MG63 (cell line): ENCODE results near the gene ANKRD13C. TPM values are rescaled to one million over a fixed set of nuclear protein-coding genes. Genes with fewer than 3 reads are reported as not detected.
"Not testable (repeated sequence)": the region's sequence is repeated elsewhere in the genome, so short reads cannot be mapped to it uniquely, and the experiment has no call there.

Experiments used
- DNase-seq: peaks from one replicate; pipeline ENCODE4 v3.0.0-alpha.2; 2020
- H3K27me3 ChIP-seq: fragments of 250-450 bp; sonication (Bioruptor Pico); 2 replicates; pipeline ENCODE4 v1.5.1; 2020; ENCODE audit warnings: mild to moderate bottlenecking, moderate library complexity
- H3K36me3 ChIP-seq: fragments of 250-450 bp; sonication (Bioruptor Pico); 2 replicates; pipeline ENCODE4 v1.5.1; 2020; ENCODE audit warnings: mild to moderate bottlenecking, moderate library complexity
- H3K4me3 ChIP-seq: fragments of 250-450 bp; sonication (Bioruptor Pico); 2 replicates; pipeline ENCODE4 v1.5.1; 2020; ENCODE audit warnings: mild to moderate bottlenecking, moderate library complexity
- H3K9me3 ChIP-seq: fragments of 250-450 bp; sonication (Bioruptor Pico); 2 replicates; pipeline ENCODE4 v1.5.1; 2020; ENCODE audit warnings: mild to moderate bottlenecking, moderate library complexity
- total RNA-seq: library from RNA; depleted of rRNA; stranded (reverse); fragments of >200 nt; shearing (Covaris generic); gene quantifications from 2 replicates; pipeline ENCODE4 v1.2.3, GENCODE V29; 2014; ENCODE audit warnings: low replicate concordance

Gene ANKRD13C
- total RNA-seq, 1 experiment from 2014 or later, result 19.1 TPM

- not testable (repeated sequence) for DNase-seq, H3K9me3 ChIP-seq, H3K36me3 ChIP-seq, H3K27me3 ChIP-seq, H3K4me3 ChIP-seq
Measured at GRCh38 chr1:70367397-70367796, 12.9 kb upstream of the ANKRD13C start.

- H3K9me3 ChIP-seq, H3K36me3 ChIP-seq, H3K27me3 ChIP-seq, H3K4me3 ChIP-seq, DNase-seq: not testable (repeated sequence)
Measured at GRCh38 chr1:70366997-70367396, 12.5 kb upstream of the ANKRD13C start.

DNA sequence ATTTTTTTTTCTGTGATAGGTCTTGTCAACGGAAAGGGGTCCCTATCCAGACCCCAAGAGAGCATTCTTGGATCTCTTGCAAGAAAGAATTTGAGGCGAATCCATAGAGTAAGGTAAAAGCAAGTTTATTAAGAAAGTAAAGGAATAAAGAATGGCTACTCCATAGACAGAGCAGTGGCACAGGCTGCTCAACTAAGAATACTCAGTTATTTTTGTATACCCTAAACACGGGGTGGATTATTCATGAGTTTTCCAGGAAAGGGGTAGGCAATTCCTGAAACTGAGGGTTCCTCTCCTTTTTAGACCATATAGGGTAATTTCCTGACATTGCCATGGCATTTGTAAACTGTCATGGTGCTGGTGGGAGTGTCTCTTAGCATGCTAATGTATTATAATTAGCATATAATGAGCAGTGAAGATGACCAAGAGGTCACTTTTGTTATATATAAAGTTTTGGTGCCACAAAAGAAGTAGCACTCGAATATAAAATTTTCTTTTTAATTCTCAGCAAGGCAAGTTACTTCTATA, 12.0 kb upstream of the ANKRD13C start:
- DNase-seq, H3K9me3 ChIP-seq, H3K27me3 ChIP-seq, H3K4me3 ChIP-seq, H3K36me3 ChIP-seq: not testable (repeated sequence)

DNA sequence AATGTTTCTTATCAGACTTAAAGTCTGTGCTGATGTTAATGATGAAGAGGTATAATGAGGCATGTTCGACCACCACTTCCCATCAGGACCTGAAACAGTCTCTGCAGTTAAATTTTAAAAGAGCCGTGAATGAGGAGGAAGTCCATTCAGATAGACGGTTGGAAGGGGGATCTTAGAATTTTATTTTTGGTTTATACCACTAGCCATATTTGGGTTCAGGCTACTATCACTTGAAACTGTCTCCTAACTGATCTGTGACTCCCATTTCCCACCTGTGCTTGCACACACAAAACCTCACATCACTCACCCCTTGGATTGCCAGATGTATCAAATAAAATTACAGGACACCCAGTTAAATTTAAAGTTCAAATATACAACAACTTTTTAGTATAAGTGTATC, 9.9 kb upstream of the ANKRD13C start:
- no peaks in the 10 kb centered on the region for H3K9me3 ChIP-seq
- no peaks in the 10 kb centered on the region for H3K27me3 ChIP-seq
- H3K4me3 ChIP-seq, result no peak overlapping the region
- no peak for DNase-seq
- H3K36me3 ChIP-seq, result no peaks in the 10 kb centered on the region

DNA sequence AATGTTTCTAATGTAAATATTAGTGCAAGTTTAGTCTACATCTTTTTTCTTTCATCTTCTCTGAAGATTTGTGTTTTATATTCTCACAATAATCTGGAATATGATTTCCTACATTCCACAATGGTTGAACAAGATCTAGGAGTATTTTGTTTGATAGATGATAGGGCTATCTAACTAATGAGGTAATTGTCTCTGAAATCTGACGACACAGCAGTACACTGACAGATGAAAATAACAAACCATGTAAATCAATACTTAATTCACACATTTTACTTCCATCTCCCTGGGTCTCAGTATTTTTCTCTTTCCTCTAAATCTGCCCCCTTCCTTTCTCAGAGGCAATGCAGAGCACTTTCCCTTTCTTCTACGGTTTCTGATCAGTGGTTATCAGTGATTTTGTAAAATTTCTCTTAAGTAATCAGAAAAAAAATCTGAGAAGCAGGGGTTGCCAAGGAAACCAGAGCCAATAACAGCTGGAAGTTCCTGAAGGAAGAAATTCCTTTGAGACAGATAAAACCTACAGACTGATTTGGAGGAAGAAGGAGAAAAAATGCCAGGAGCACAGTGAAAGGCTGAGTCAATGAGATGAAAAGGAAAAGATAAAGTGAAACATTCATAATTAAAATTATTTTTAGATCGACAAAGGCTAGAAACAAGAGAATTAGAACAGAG, 7.3 kb upstream of the ANKRD13C start:
- no peak for DNase-seq
- H3K27me3 ChIP-seq, result no peaks in the 10 kb centered on the region
- H3K36me3 ChIP-seq, result no peaks in the 10 kb centered on the region
- no peaks in the 10 kb centered on the region for H3K9me3 ChIP-seq
- H3K4me3 ChIP-seq, result no peak overlapping the region

DNA sequence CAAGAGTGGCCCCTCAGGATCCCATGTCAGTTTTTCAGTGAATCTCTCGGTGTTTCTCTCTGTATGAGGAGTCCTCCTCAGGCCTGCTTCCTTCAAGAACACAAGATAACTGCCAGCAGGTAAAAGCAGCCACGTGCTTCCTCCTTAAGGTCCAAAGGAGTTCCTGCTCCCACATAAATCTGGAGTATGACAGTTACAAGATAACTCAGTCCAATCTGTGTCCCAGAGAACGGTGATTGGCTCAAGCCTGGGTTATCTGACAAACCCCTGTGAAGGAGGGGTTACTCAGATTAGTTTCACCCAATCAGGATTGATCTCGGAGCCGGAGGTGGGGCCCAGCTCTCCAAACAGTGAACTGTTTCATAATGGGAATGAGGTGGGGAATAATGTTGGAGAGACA, 5.8 kb upstream of the ANKRD13C start:
- H3K9me3 ChIP-seq, result no peaks in the 10 kb centered on the region
- DNase-seq, result no peak

GRCh38 chr1:70358921-70359564, 4.5 kb upstream of the ANKRD13C start:
- DNase-seq, result no peak
- Histone ChIP-seq H3K27me3 (no peaks in the 10 kb centered on the region), H3K4me3 (no peak overlapping the region), H3K36me3 (peaks cover under 1% of the 10 kb centered on the region; the same call in 1 of the 2 replicates), H3K9me3 (no peaks in the 10 kb centered on the region)

More for the DNA sequence above, 5.8 kb upstream of the ANKRD13C start:
- Histone ChIP-seq H3K4me3 (no peak overlapping the region), H3K36me3 (no peaks in the 10 kb centered on the region), H3K27me3 (no peaks in the 10 kb centered on the region)

- Histone ChIP-seq H3K9me3 (no peaks in the 10 kb centered on the region), H3K36me3 (peaks cover 13% of the 10 kb centered on the region), H3K4me3 (no peak overlapping the region), H3K27me3 (no peaks in the 10 kb centered on the region)
- no peak for DNase-seq
Measured at GRCh38 chr1:70355920-70356319, 1.4 kb upstream of the ANKRD13C start.

DNA sequence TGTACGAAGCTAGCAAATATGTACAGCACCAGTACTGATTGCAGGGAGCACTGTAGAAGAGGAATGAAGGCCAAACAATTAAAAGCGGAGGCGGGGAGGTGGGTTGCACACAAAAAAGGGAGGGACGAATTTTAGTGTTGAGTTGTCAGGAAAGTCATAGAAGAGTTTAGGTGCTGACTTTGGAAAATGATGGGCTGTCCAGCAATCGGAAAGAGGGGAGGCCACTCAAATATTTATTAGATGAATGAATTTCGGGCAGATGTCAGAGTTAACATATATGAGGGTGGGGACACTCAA, 537 bp upstream of the ANKRD13C start:
- no peaks in the 10 kb centered on the region for H3K27me3 ChIP-seq

DNA sequence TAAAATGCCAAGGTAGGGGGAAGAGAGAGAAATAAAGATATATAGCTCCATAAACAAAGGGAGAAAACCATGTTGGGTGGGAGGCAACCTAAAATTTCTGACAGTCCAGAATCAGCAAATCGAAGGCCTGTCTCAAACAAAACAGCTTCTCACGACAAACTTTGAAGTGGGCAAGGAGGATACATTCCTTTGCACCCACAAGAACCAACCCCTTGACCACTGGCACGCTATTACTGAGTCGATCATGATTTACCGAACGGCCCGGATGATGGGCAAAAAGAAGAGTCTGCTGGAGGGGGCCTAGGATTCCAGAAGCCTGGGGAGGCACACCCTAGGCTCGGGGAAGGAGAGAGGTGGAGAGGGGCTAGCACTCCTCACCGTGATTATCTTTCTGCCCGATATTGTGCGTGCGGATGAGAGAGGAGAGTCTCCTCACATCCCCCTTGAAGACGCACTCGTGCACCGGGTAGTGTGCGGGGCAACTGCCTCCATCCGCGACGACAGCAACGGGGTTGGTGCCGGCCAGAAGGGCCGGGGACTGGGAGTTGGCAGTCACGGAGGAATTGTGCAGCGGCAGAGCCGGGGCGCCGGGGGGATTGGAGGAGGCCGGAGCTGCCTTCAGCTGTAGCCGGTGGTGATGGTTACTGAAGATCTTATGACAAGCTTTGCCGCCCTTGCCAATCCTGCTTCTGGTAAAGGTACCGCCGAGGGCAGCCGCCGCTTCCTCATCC, 756 bp downstream of the ANKRD13C start:
- Histone ChIP-seq H3K36me3 (peaks cover 19% of the 10 kb centered on the region), H3K27me3 (no peaks in the 10 kb centered on the region), H3K4me3 (peak overlapping the region; percentile 95), H3K9me3 (no peaks in the 10 kb centered on the region)
- DNase-seq, result peak; percentile 57

More for the DNA sequence above, 537 bp upstream of the ANKRD13C start:
- no peak for DNase-seq
- peaks cover 19% of the 10 kb centered on the region for H3K36me3 ChIP-seq
- H3K4me3 ChIP-seq, result peak overlapping the region; percentile 95
- no peaks in the 10 kb centered on the region for H3K9me3 ChIP-seq

- H3K4me3 ChIP-seq, result peak overlapping the region; percentile 95
- peaks cover 19% of the 10 kb centered on the region for H3K36me3 ChIP-seq
- H3K9me3 ChIP-seq, result no peaks in the 10 kb centered on the region
- DNase-seq, result no peak
- no peaks in the 10 kb centered on the region for H3K27me3 ChIP-seq
Measured at GRCh38 chr1:70353044-70353443, 1.5 kb downstream of the ANKRD13C start.

DNA sequence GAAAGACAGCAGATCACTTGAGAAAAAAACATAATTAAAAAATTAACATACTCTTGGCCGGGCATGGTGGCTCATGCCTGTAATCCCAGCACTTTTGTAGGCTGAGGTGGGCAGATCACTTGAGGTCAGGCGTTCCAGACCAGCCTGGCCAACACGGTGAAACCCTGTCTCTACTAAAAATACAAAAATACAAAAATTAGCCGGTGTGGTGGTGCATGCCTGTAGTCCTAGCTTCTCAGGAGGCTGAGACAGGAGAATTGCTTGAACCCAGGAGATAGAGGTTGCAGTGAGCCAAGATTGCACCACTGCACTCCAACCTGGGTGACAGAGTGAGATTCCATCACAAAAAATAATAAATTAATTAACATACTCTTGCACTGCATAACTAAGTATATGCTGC, 4.7 kb downstream of the ANKRD13C start:
- not testable (repeated sequence) for DNase-seq, H3K27me3 ChIP-seq, H3K4me3 ChIP-seq, H3K9me3 ChIP-seq
- peaks cover 24% of the 10 kb centered on the region for H3K36me3 ChIP-seq

GRCh38 chr1:70348399-70349165, 5.9 kb downstream of the ANKRD13C start:
- Histone ChIP-seq H3K27me3 (no peaks in the 10 kb centered on the region), H3K36me3 (peaks cover 21% of the 10 kb centered on the region), H3K4me3 (no peak overlapping the region), H3K9me3 (no peaks in the 10 kb centered on the region)
- DNase-seq, result no peak

GRCh38 chr1:70339644-70340043, 14.9 kb downstream of the ANKRD13C start:
- H3K36me3 ChIP-seq, H3K27me3 ChIP-seq, DNase-seq, H3K4me3 ChIP-seq, H3K9me3 ChIP-seq: not testable (repeated sequence)

- Histone ChIP-seq H3K36me3 (peaks cover 12% of the 10 kb centered on the region), H3K9me3 (no peaks in the 10 kb centered on the region), H3K27me3 (no peaks in the 10 kb centered on the region), H3K4me3 (no peak overlapping the region)
- DNase-seq, result no peak
Measured at GRCh38 chr1:70336050-70336449, 18.5 kb downstream of the ANKRD13C start.

- DNase-seq, result no peak
- Histone ChIP-seq H3K9me3 (no peaks in the 10 kb centered on the region), H3K36me3 (peaks cover 12% of the 10 kb centered on the region), H3K4me3 (no peak overlapping the region), H3K27me3 (no peaks in the 10 kb centered on the region)
Measured at GRCh38 chr1:70334436-70334835, 20.1 kb downstream of the ANKRD13C start.

DNA sequence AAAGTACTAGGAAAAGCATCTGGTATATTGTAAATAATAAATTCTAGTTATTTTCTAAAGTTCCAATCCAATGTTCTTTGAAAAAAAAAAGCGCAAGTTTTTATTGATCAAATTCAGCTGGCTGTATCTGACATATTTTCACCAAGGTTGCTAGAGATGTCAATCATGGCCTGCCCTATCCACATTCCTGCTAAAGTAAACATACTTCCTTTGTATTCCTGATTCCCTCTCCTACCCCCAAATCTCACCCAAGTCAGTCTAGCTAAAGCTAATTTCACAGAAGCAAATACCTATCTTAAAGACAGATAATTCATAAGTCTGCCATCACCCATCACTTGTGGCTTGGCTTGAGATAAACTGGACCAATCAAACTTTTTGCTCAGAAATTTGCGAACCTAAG, 21.3 kb downstream of the ANKRD13C start:
- Histone ChIP-seq H3K9me3 (no peaks in the 10 kb centered on the region), H3K36me3 (peaks cover 12% of the 10 kb centered on the region), H3K4me3 (no peak overlapping the region), H3K27me3 (no peaks in the 10 kb centered on the region)
- DNase-seq, result no peak
